Sigmoid colon (tissue), 3 donors: ENCODE measurements around the gene MROH2A.

Source experiments
- POLR2A ChIP-seq, 2 donors: fragments of 450-650 bp; IDR thresholded peaks; one replicate each; pipeline ENCODE4 v1.6.1; 2016; ENCODE audit warnings: antibody characterized with exemption in 2 of 2, mild to moderate bottlenecking in 2 of 2, moderate library complexity in 2 of 2
- TF ChIP-seq, protein P1 (sequence below), 4 experiments: fragments of 450-650 bp in 3 of 4; fragments of 200-600 bp in 1 of 4; IDR thresholded peaks; one replicate each; pipeline ENCODE4 v1.5.1; 2016 to 2019; ENCODE audit warnings: antibody characterized with exemption in 4 of 4, mild to moderate bottlenecking in 3 of 4, moderate library complexity in 2 of 4

GRCh38 chr2:233831861-233832260 is 53.7 kb downstream of the MROH2A start:
- TF ChIP-seq, protein P1, sequence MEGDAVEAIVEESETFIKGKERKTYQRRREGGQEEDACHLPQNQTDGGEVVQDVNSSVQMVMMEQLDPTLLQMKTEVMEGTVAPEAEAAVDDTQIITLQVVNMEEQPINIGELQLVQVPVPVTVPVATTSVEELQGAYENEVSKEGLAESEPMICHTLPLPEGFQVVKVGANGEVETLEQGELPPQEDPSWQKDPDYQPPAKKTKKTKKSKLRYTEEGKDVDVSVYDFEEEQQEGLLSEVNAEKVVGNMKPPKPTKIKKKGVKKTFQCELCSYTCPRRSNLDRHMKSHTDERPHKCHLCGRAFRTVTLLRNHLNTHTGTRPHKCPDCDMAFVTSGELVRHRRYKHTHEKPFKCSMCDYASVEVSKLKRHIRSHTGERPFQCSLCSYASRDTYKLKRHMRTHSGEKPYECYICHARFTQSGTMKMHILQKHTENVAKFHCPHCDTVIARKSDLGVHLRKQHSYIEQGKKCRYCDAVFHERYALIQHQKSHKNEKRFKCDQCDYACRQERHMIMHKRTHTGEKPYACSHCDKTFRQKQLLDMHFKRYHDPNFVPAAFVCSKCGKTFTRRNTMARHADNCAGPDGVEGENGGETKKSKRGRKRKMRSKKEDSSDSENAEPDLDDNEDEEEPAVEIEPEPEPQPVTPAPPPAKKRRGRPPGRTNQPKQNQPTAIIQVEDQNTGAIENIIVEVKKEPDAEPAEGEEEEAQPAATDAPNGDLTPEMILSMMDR (IDR thresholded peaks at IDR 0.05), result no peak
- TF ChIP-seq POLR2A (IDR thresholded peaks at IDR 0.05), result no peak
